IPS-18a (cell line): ENCODE results near the gene RAB7B.

Experiments
- H3K27ac ChIP-seq: one replicate; pipeline ENCODE4 v1.5.1; 2013; ENCODE audit warnings: low read length
- H3K27me3 ChIP-seq: one replicate; pipeline ENCODE4 v1.6.1; 2013; ENCODE audit warnings: mild to moderate bottlenecking, low read length; ENCODE audit not compliant: control insufficient read depth, insufficient read depth
- H3K36me3 ChIP-seq: one replicate; pipeline ENCODE4 v1.6.1; 2013; ENCODE audit warnings: low read depth, low read length; ENCODE audit not compliant: control insufficient read depth
- H3K4me1 ChIP-seq: one replicate; pipeline ENCODE4 v1.6.1; 2013; ENCODE audit warnings: low read depth, low read length; ENCODE audit not compliant: control insufficient read depth
- H3K4me3 ChIP-seq: one replicate; pipeline ENCODE4 v1.5.1; 2013; ENCODE audit warnings: low read length
- H3K9ac ChIP-seq: one replicate; pipeline ENCODE4 v1.6.1; 2013; ENCODE audit warnings: mild to moderate bottlenecking, low read length, moderate library complexity
- H3K9me3 ChIP-seq: one replicate; pipeline ENCODE4 v1.6.1; 2013; ENCODE audit warnings: low read depth, low read length; ENCODE audit not compliant: control insufficient read depth

Gene RAB7B

GRCh38 chr1:205967554-205968335, 35.5 kb downstream of the RAB7B start:
- Histone ChIP-seq H3K9me3 (no peaks in the 10 kb centered on the region), H3K36me3 (no peaks in the 10 kb centered on the region), H3K27me3 (no peaks in the 10 kb centered on the region), H3K4me1 (no peaks in the 10 kb centered on the region), H3K27ac (no peak overlapping the region), H3K4me3 (no peak overlapping the region), H3K9ac (no peak overlapping the region)

GRCh38 chr1:205965036-205965884, 37.9 kb downstream of the RAB7B start:
- H3K36me3 ChIP-seq: no peaks in the 10 kb centered on the region
- H3K9me3 ChIP-seq: no peaks in the 10 kb centered on the region
- H3K9ac ChIP-seq: no peak overlapping the region
- H3K4me3 ChIP-seq: no peak overlapping the region
- H3K27ac ChIP-seq: no peak overlapping the region
- H3K27me3 ChIP-seq: no peaks in the 10 kb centered on the region
- no peaks in the 10 kb centered on the region for H3K4me1 ChIP-seq

GRCh38 chr1:205963352-205964155, 39.6 kb downstream of the RAB7B start:
- H3K36me3 ChIP-seq: no peaks in the 10 kb centered on the region
- H3K4me1 ChIP-seq: no peaks in the 10 kb centered on the region
- no peak overlapping the region for H3K4me3 ChIP-seq
- no peak overlapping the region for H3K27ac ChIP-seq
- no peaks in the 10 kb centered on the region for H3K27me3 ChIP-seq
- H3K9me3 ChIP-seq: no peaks in the 10 kb centered on the region
- H3K9ac ChIP-seq: no peak overlapping the region

- Histone ChIP-seq H3K36me3 (no peaks in the 10 kb centered on the region), H3K4me1 (no peaks in the 10 kb centered on the region), H3K9me3 (no peaks in the 10 kb centered on the region), H3K4me3 (no peak overlapping the region), H3K27ac (no peak overlapping the region), H3K9ac (no peak overlapping the region), H3K27me3 (no peaks in the 10 kb centered on the region)
Measured at GRCh38 chr1:205962821-205963221, 40.4 kb downstream of the RAB7B start.

GRCh38 chr1:205961991-205962820, 41.0 kb downstream of the RAB7B start:
- no peak overlapping the region for H3K27ac ChIP-seq

GRCh38 chr1:205961405-205961804, 41.8 kb downstream of the RAB7B start:
- H3K36me3 ChIP-seq: no peaks in the 10 kb centered on the region
- H3K27ac ChIP-seq: no peak overlapping the region
- no peaks in the 10 kb centered on the region for H3K9me3 ChIP-seq
- H3K9ac ChIP-seq: no peak overlapping the region
- H3K4me3 ChIP-seq: no peak overlapping the region
- no peaks in the 10 kb centered on the region for H3K27me3 ChIP-seq
- no peaks in the 10 kb centered on the region for H3K4me1 ChIP-seq

More at GRCh38 chr1:205961991-205962820, 41.0 kb downstream of the RAB7B start:
- no peaks in the 10 kb centered on the region for H3K4me1 ChIP-seq
- no peak overlapping the region for H3K9ac ChIP-seq
- no peaks in the 10 kb centered on the region for H3K27me3 ChIP-seq
- H3K9me3 ChIP-seq: no peaks in the 10 kb centered on the region
- H3K4me3 ChIP-seq: no peak overlapping the region
- H3K36me3 ChIP-seq: no peaks in the 10 kb centered on the region

GRCh38 chr1:205959789-205960188, 43.4 kb downstream of the RAB7B start:
- Histone ChIP-seq H3K36me3 (no peaks in the 10 kb centered on the region), H3K27me3 (no peaks in the 10 kb centered on the region), H3K9me3 (no peaks in the 10 kb centered on the region), H3K9ac (no peak overlapping the region), H3K4me1 (no peaks in the 10 kb centered on the region), H3K27ac (no peak overlapping the region), H3K4me3 (no peak overlapping the region)

GRCh38 chr1:205955499-205955898, 47.7 kb downstream of the RAB7B start:
- Histone ChIP-seq H3K4me3 (no peak overlapping the region), H3K27me3 (no peaks in the 10 kb centered on the region), H3K9me3 (no peaks in the 10 kb centered on the region), H3K9ac (no peak overlapping the region), H3K4me1 (peaks cover 10% of the 10 kb centered on the region), H3K36me3 (no peaks in the 10 kb centered on the region), H3K27ac (no peak overlapping the region)

GRCh38 chr1:205954819-205955404, 48.3 kb downstream of the RAB7B start:
- no peaks in the 10 kb centered on the region for H3K9me3 ChIP-seq
- no peak overlapping the region for H3K4me3 ChIP-seq
- no peaks in the 10 kb centered on the region for H3K27me3 ChIP-seq
- H3K27ac ChIP-seq: no peak overlapping the region
- no peak overlapping the region for H3K9ac ChIP-seq
- no peaks in the 10 kb centered on the region for H3K36me3 ChIP-seq
- H3K4me1 ChIP-seq: peaks cover 10% of the 10 kb centered on the region

- no peak overlapping the region for H3K9ac ChIP-seq
- no peaks in the 10 kb centered on the region for H3K36me3 ChIP-seq
- H3K4me1 ChIP-seq: peaks cover 10% of the 10 kb centered on the region
- H3K9me3 ChIP-seq: no peaks in the 10 kb centered on the region
- no peak overlapping the region for H3K27ac ChIP-seq
- no peak overlapping the region for H3K4me3 ChIP-seq
- H3K27me3 ChIP-seq: no peaks in the 10 kb centered on the region
Measured at GRCh38 chr1:205951746-205952145, 51.4 kb downstream of the RAB7B start.
